HG03442 (cell line): Measurements from ENCODE around the gene CABCOCO1.

Experiments used
- ATAC-seq: cut with Tn5 transposase; IDR thresholded peaks from one replicate; pipeline ENCODE4 v1.9.1; 2021; ENCODE audit warnings: mild to moderate bottlenecking, moderate library complexity; ENCODE audit not compliant: unreplicated experiment

The CABCOCO1 gene

GRCh38 chr10:61784354-61785133 is 121.8 kb downstream of the CABCOCO1 start:
- ATAC-seq = no peak

DNA sequence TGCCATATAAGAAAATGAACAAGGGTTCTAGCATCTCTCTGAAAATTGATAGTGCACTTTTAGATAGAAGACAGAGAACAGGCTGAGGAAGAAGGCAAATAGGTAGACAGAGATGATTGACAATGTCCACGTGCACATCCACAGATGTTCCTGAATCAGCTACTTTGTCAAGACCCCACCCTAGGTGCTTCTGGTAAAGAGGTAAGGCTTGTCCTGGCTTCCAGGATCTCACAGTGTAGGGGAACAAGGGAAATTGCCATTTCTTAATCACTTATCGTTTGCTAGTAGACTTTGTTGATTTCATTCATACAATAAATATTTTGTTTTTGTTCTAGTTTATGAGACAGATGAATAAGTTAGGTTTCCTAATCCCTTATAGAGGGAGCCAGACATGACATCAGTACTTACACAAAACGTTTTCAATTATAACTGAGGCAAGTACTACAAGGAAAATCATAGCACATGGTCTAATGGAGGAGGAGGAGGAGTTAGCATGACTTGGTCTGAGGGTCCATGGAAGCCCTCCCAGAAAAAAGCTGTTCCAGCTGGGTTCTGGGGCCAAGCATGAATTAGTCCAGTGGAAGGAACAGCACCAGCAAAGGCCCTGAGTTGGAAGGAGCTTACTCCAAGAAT is 122.9 kb downstream of the CABCOCO1 start:
- no peak for ATAC-seq

GRCh38 chr10:61786728-61787127 is 124.0 kb downstream of the CABCOCO1 start:
- ATAC-seq = peak; percentile 99

DNA sequence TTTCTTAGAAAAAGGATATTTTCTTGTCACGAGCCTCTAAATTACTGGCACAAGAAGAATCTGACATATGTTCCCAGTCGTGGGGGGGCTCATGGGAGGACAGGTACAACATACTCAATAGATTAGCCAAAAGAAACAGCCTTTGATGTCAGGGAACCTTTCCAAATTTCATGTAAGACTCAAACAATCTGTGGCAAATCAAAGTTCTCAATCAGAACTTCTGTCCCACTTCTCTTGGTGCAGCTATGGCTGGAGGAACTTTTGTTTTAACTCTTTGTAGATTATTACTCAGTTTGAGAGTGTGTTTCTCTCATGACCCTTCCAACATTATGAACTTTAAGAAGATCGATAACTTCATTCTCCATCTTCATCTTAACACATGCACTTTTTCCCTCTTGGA is 124.4 kb downstream of the CABCOCO1 start:
- ATAC-seq = no peak

GRCh38 chr10:61789031-61789430 is 126.3 kb downstream of the CABCOCO1 start:
- no peak for ATAC-seq

DNA sequence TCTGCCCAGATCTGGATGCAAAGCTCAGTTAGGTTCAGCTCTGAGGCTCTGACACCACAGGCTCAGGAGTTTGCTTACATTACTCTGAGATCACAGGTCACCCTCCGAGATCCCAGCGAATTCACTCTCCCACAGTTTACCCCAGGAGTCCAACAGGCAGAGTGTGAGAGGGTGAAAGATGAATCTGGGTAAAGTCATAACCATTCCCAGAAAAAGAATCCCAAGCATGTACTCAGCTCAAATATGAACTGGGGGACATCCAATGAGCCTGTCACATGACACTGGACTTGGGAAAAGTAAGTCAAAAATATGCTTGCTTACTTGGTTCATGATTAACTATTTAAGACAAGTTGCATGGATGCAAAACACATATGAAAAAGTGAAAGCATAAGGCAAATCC is 128.5 kb downstream of the CABCOCO1 start:
- no peak for ATAC-seq

DNA sequence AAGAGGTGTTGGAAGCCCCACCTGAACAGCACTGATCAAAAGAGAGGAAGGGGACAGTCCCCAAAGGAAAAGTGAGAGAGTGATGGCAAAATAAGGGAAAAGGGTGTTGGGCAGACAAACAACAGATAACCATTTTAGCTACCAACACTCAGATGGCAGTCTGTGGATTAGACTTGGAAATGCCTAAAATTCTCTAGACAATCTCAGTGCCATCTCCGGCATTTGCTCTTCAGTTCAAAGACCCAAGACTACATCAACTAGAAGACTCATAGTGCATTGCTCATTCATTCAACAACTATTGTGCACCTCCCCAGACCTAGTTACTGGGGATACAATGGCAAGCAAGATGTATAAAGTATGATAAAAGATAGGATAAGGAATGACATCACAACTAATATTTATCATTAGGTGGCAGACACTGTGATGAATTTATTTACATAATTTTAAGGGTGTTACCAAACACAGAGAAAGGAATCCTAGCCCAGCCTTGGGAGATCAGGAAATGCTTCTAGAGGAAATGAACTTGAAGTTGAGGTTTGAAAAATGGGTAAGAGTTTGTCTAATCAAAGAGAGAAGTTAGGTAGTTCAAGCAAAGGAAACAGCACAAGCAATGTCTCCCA is 129.5 kb downstream of the CABCOCO1 start:
- no peak for ATAC-seq

DNA sequence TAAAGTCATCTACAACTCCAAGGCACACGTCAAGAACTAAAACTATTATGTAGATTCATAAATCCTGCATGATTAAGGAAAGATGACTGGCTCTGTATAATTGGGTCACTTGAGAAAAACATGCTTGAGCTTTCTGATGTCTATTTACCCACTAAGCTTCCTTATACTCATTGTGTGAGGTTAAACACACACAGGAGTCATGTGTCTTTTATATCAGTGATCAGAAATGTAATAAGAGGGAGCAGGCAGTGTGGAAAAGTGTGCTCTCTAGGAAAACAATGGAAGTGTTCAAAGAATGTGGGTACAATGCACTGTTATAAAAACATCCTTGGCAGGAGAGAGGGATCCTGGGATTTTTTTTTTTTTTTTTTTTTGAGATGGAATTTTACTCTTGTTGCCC is 130.2 kb downstream of the CABCOCO1 start:
- no peak for ATAC-seq

DNA sequence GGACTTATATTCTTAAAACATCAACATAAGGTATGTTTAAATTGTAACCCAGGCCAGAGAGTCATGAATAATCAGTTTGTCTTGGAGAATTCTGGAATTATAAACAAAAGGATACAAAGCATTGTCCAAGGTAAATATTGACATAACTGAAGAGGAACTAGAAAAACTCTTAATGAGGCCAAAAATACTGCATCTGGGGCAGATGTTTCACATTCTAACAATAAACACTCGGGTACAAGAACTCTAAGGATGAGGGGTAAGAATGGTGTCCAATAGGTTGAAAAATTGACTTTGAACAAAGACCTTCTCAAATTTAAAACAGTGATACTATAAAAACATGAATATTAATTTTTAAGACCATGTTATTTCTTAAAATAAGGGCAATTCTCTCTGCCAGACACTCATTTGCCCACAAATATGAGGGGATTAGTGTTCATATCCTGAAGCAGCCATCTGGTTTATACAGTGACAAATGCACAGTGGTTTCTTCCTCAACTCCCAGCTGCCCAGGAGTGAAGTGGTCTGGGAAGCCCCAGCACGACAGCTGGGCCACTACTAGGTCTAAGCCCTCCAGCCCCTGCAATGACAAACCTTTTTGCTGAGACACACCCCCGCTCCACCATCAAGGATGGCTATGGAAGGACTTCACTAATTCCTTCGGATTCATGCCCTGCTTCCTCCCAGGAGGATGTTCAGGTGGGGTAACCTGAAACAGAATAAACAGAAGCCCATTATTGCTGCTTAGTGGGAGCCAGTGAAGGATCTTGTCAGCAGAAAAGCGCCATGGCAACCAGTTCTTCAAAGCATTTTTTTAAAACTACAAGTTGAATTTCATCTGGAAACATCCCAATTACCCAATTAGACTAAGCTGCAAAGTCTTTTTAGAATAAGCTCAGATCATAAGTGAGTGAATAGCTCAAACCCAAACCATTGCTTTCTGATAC is 131.3 kb downstream of the CABCOCO1 start:
- ATAC-seq = no peak

- ATAC-seq = no peak
Measured at GRCh38 chr10:61795147-61795546, 132.4 kb downstream of the CABCOCO1 start.

DNA sequence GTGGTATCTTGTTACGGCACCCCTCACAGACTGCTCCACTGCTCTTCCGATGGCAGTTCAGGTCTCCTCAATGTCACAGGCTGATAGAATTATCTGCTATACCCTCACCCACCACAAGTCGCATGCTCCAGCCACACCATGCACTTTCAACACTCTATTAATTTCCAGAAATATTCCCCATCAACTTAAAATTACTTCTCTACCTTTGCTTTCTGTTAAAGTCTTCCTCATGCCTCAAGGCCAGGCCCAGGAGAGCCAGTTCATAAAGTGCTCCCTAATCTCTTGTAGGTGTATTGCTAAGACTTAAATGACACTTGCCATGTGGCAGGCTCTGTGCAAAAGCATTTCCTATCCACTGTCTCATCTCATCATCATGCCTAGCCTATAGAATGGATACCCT is 132.8 kb downstream of the CABCOCO1 start:
- no peak for ATAC-seq

- no peak for ATAC-seq
Measured at GRCh38 chr10:61796785-61797184, 134.1 kb downstream of the CABCOCO1 start.

DNA sequence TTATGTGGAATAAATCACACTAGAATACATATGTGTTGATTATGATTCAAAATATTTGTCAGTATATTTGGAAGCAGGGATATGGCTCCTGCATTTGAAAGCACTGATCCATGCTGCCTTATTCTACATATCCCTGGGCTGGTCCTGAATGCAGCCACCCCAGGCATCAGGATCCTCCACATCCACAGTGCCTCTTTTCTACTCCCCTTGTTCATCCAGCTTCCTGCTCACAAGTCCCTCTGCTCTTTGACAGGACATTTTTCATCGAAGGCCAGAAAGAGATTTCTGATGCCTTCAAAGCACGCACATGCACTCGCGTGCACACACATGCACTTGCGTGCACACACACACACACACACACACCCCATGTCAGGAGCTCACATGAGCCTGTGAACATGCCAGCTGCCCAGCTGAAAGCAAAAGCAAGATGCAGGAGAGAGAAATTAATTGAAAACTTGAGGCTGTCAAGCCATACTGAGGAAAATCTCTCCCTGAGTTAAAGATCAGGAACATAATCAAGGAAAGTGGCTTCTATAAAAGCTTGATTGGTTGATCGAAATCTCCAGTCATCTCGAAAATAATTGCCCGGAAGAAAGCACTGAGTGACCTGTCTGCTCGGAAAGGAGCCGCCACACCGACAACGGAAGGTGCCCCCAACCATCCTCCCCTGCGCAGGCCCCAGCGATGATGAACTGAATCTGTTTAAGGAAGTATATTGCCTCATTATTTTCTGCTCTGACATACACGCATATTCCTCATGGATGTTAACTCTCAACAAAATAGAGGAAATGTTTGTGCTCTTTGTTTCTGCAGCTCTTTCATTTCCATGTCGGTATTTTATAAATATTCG is 134.8 kb downstream of the CABCOCO1 start:
- ATAC-seq = no peak

GRCh38 chr10:61798713-61799112 is 136.0 kb downstream of the CABCOCO1 start:
- no peak for ATAC-seq

DNA sequence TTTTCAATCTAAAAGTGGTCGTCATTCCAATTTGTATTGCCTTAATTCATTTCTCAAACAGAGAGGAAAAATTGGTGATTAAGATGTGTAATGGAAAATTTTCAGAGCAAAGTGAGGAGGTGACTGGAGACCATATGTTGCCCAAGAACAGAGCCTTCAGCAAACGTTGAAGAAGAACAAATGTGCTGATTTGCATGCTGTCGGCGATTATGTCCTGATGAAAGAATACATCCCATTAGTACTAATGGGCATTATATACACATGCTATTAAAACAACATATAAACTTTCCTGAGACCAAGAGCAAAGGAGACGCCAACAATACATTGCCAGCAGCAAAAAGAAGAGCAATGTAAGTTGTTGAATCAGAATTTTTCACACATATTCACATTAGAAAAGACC is 138.8 kb downstream of the CABCOCO1 start:
- no peak for ATAC-seq

- ATAC-seq = no peak
Measured at GRCh38 chr10:61803269-61803668, 140.5 kb downstream of the CABCOCO1 start.

DNA sequence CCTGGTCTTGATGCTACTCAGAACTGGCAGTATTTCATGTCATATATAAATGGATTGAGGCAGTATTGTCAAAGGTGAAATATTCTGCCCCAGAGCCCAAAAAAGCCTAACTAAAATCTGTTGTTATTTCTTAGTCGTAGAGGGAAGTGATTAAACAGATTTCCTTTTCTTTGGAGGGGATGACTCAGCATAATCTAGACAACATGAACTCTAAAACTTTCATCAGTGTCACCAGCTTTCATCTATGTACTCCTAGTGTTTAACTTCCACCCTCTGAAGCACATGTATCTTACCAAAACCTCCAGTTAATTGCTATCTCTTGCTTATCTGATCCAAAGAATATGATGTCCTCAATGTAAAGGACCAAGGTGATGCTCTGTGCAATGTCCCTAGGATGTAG is 141.7 kb downstream of the CABCOCO1 start:
- no peak for ATAC-seq

- ATAC-seq = no peak
Measured at GRCh38 chr10:61805091-61805490, 142.4 kb downstream of the CABCOCO1 start.

DNA sequence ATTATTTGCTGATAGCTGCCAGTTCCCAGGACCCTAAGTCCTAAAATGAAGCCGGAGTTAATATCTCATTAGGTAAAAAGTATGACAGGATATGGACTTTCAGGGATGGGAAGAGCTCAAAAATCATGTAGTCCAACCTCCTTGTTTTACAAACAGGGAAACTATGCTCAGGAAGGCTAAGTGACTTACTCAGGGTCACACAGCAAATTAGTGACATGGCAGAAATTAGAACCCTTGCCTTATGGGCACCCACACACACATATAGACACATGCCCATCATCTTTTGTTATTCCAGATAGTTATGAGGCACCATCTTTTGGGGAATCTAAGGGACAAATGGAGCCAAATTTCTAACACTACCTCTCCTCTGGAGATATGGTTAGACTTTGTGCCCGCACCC is 147.5 kb downstream of the CABCOCO1 start:
- no peak for ATAC-seq

GRCh38 chr10:61812052-61812721 is 149.5 kb downstream of the CABCOCO1 start:
- peak; percentile 69 for ATAC-seq
